Measurements from ENCODE around the gene MFF.

The MFF gene, protein sequence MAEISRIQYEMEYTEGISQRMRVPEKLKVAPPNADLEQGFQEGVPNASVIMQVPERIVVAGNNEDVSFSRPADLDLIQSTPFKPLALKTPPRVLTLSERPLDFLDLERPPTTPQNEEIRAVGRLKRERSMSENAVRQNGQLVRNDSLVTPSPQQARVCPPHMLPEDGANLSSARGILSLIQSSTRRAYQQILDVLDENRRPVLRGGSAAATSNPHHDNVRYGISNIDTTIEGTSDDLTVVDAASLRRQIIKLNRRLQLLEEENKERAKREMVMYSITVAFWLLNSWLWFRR

DNA sequence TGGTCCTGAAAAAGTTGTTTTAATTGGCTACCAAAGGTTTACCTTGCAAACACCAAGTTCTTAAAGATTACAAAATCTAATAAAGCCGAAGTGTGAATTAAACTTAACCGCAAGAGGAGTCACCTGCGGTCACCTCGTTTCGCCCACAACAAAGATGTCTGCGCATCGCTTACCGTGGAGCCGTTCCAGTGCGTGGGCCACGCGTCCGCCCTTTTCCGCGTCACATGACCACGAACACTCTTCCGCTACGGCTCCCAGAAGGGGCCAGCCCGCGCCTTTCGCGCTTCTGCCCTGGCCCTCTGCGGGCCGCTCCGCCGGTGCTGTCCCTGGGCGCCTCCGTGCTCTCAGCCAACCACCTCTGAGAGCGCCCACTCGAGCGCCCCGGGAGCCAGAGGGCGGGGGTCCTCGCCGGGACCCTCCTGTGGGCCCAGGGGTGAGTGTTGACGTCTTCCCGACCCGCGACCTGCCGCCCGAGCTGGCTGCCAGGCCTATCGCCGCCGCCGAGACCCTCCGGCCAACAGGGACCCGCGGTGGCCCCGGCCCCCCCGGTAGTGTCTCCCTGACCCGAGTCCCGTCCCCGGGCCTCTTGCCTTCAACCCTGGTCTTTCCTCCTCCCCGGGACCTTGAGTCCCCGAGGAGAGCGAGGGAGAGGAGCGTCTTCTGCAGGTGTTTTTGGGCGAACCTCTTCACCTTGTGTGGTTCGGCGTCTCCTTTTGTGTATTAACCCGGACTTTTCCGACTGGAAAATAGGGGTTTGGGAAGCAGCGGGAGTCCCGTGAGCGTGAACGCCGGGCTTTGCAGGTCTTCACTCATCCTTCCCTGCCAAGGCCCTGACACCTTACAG is at the start of gene MFF:
TSS of gene MFF (plus strand) at position 257 of the 844 bp plus-strand sequence. CDS start 5,415 bp downstream, outside the sequence.
- peak; percentile 93 for DNase-seq (ENCODE audit: low spot score)

DNA sequence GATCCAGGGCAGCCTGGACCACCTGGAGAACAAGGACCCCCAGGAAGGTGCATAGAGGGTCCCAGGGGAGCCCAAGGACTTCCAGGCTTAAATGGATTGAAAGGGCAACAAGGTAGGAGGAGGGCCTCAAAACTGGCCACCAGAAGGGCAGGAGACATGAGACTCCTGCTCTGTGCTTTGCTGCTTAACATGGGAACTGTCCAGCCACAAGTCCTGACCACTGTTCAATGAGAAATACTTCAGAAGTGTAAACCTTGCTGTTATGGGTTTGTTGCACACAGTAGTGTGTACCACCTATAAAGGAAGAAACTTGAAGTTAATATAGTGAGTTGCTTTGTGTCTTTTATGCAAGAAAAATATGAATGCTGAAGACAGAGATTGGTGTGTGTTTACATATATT is 44.2 kb upstream of the MFF start:
- DNase-seq (ENCODE audit: low spot score), result no peak

DNA sequence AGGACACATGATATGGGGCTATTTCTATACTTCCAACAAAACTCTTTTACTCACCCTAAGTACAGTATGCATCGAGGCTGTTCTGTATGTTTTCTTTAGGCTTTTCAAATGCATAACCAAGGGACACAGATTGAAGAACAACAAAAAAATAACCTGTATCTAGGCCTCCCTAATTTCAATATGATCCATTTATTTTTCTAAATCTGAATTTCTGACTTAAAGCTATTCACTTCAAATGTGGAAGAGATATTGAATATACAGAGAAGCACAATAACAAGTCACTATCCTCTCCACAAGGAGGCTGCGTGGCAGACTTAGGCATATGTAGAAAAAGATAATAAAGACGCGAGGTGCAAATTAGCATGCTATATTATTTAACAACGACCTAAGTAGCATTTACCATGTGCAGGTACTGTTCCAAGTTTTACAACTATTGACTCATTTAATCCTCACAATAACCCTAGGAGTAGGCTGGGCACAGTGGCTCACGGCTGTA is 39.3 kb upstream of the MFF start:
- no peak for DNase-seq (ENCODE audit: low spot score)

DNA sequence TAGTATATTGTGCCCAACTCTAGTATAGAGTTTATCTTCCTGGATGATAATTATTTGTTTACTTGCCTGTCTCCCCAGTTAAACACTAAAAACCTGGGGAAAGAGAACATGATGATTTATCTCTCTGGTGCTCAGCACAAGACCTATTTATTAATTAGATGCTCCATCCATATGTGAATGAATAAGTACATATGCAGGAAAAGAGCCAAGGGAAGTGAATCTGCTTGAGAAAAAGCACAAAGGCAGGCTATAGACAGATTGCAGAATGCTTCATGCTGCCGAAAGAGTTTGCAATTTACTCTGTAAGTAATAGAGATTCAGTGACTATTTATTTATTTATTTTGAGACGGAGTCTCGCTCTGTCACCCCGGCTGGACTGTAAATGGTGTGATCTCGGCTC is 37.3 kb upstream of the MFF start:
- DNase-seq (ENCODE audit: low spot score), result no peak

DNA sequence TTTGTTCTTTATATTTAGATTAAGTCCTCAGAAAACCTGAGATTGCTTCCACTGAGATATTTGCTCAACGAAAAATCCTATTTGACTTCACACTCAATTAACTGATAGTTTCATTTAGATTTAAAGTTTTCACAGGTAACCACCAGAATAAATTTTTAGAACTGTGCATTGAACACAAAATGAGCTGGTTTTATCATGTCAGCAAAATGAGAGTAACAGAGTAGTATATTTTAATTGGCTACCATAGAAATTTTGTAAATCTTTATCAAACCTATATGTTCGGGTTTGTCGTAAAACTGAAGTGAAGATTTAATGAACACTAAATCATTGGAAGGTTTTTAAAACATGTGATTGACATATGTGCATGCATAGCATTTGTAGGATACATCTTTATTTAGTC is 32.7 kb upstream of the MFF start:
- DNase-seq (ENCODE audit: low spot score), result no peak

DNA sequence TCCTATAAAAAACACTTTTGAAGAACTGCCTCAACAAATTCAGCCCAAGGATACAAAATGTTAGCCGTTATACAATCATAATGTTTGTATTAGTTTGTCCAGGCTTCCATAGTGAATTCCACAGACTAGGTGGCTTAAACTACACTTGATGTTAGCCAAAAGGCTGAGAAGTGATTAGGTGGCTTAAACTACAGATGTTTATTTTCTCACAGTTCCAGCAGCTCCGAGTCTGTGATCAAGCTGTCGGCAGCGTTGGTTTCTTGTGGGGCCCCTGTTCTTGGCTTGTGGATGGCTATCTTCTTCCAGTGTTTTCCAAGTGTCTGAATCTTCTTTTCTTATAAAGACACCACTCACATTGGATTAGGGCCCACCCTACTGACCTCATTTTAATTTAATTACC is 31.5 kb upstream of the MFF start:
- no peak for DNase-seq (ENCODE audit: low spot score)

DNA sequence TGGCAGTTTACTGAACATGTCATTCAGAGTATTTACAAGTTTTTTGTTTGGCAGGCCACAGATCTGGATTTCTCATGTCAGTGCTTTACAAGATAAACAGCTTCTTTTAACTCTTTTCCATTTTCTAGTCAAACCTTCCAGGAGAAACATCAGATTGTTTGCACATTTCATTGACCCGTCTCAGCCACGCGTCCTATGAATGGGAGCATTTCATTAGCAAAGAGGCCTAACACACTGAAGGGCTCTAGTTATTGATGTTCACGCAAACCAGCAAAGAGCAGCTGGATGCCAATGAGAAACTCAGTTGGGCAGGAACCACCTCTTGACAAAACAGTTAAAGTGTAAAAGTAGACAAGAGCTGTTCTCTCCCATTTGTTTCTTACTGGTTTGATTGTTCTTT is 29.2 kb upstream of the MFF start:
- no peak for DNase-seq (ENCODE audit: low spot score)

DNA sequence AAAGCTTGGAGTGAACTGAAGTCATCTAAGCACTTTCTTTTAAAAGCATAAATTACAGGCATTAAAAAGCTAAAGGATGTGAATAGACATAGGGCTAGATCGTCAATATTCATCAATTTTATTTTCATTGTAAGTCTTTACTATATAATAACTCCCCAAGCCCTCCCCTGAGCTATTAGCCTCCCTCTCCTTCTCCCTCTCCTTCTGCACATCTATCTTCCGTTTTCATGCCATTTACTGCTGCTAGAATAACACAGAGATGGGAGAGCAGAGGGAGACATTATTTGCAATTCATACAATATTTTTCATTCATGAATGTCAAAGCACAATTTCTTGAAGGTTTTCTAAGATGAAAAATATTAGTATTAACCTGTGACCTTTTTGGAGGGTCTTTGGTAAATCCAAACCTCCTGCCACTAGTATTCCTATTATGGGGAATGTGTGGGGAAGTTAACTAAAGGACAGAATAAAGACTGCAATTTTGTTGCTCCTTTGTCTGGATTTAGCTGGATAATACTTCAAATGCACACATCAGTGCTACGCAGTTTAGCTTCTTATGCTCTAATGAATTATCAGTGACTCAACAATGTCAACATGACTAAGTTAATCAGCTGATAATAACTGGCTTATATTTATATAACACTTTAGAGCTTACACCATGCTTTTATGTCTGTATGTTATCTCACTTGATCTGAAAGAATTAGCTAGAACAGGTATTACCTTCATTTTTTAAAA is 28.2 kb upstream of the MFF start:
- DNase-seq (ENCODE audit: low spot score), result no peak

DNA sequence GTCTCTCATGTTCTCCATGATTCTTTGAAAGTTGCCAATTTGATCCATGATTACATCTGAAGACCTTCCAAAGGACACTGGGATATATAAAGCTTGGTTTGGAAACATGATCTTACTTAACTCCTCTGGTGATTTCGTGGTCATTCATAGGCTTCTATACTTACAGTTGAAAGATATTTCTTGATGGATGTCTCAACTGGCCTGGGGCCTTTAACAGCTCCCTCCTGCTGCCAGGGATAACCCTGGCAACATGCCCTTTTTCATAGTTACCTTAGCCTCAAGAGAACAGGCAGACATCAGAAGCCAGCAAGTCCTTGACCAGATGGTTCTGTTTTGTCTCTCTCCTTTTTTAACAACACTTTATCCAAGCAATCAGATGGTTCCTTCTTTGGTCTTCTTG is 23.5 kb upstream of the MFF start:
- DNase-seq (ENCODE audit: low spot score), result no peak

DNA sequence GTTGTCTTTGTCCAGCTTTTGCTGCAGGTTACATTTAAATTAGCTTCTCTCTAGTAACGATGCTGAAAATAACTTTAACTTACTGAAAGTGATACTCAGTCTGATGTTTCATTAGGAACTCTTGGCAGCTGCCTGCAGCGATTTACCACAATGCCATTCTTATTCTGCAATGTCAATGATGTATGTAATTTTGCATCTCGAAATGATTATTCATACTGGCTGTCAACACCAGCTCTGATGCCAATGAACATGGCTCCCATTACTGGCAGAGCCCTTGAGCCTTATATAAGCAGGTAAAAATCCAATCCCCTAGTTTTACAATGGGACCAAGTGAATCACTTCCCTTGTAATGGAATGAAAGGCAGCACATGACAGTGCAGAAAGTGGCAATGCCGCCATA is 16.3 kb upstream of the MFF start:
- no peak for DNase-seq (ENCODE audit: low spot score)

DNA sequence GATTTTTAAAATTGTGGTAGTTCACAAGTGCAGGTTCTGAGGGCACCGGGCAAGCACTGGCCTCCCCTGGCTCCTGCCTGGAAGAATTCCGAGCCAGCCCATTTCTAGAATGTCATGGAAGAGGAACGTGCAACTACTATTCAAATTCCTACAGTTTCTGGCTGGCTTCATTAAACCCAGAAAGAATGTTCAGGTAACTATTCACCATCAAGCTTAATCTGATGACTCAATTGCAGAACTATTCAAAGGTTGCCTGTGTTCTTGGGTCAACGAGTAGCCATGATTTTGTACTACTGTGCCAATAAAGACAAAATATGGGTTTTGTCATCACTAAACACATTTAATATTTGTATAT is 14.3 kb upstream of the MFF start:
- DNase-seq (ENCODE audit: low spot score), result no peak

DNA sequence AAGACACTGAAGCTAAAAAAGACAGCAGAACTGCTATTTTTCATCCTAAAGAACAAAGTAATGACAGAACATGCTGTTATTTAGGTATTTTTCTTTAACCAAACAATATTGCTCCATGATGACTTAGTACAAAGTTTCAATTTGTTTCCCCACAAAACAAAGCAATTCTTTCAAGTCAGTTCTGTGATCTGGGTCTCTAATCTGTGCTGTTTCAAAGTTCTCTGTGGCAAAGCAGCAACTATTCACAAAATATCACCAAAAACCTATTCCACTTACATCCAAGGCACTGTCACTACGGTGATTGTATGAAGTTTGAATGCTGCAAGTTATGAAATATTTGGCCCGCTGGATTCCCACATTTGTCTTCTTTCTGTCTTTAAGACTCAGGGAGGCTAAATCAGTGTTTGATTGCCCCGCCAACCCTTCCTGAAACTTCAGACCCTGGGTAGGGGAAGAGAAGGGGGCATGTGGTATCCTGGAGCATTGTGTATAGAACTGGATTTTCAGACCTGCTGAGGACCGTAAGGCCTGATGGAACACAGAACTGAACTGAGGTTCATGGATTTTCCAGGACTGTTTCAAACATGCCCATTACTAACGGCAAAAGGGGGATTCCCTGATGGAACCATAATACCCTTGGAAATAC is 13.1 kb upstream of the MFF start:
- DNase-seq (ENCODE audit: low spot score), result no peak

DNA sequence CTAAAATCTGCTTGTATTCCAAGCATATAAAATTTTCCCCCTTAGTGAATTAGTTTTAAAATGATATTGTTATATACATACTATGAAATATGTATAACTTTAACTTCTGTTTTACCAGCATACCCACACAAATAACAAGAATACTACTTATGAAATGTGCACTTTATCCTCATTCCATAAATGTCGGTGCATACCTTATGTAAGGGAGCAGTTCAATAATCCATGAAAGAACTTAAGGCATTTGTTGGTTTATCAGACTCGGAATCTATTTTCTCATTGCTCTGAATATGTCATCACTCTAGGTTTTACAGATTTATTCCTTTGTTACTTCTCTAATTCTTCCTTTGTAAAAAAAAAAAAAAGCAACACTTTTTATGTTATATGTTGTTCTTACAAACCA is 12.5 kb upstream of the MFF start:
- DNase-seq (ENCODE audit: low spot score), result no peak

DNA sequence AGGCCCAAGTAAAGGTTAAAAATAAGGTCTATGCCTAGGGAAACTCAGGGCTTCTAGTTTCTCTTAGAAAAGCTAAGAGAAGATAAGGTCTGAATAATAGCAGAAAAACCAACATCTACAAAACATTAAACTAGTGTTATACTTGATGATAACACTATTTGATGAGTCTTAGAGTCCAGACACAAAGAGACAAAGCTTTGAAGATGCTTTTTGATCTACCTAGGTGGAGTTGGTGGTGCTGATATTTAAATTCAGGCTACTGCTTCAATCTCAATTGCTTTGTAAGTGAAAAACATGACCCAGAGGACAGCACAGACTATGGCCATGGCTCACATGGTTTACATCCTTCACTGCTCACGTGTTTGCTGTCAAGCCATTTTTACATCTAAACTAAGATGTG is 11.7 kb upstream of the MFF start:
- no peak for DNase-seq (ENCODE audit: low spot score)

DNA sequence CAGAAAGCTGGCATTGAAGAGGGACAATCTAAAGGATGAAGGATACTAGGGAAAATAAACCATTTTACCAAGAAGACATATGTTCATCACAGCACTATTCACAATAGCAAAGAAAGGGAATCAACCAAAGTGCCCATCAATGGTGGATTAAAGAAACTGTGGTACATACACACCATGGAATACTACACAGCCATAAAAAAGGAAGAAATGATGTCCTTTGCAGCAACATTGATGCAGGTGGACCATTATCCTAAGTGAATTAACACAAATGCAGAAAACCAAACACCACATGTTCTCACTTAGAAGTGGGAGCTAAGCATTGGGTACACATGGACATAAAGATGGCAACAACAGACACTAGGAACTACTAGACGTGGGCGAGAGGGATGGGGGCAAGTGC is 7.2 kb upstream of the MFF start:
- no peak for DNase-seq (ENCODE audit: low spot score)

DNA sequence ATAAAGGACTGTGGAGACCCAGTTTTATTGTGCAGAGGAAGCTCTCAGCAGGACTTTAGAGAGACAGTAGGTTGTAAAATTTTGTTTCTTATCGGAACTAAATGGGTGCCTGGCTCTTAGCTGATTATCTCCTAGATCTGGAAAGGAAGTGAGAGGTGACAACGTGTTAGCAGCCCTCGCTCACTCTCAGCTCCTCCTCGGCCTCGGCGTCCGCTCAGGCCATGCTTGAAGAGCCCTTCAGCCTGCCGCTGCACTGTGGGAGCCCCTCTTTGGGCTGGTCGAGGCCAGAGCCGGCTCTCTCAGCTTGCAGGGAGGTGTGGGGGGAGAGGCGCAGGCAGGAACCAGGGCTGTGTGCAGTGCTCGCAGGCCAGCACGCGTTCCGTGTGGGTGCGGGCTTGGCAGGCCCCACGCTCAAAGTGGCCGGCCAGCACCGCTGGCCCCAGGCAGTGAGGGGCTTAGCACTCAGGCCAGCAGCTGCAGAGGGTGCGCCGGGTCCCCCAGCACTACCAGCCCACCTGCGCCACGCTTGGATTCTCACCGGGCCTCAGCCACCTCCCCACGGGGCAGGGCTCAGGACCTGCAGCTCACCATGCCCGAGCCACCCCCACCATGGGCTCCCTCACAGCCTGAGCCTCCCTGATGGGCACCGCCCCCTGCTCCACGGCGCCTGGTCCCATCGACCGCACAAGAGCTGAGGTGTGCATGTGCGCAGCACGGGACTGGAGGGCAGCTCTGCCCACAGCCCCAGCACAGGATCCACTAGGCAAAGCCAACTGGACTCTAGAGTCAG is 4.6 kb upstream of the MFF start:
- no peak for DNase-seq (ENCODE audit: low spot score)

DNA sequence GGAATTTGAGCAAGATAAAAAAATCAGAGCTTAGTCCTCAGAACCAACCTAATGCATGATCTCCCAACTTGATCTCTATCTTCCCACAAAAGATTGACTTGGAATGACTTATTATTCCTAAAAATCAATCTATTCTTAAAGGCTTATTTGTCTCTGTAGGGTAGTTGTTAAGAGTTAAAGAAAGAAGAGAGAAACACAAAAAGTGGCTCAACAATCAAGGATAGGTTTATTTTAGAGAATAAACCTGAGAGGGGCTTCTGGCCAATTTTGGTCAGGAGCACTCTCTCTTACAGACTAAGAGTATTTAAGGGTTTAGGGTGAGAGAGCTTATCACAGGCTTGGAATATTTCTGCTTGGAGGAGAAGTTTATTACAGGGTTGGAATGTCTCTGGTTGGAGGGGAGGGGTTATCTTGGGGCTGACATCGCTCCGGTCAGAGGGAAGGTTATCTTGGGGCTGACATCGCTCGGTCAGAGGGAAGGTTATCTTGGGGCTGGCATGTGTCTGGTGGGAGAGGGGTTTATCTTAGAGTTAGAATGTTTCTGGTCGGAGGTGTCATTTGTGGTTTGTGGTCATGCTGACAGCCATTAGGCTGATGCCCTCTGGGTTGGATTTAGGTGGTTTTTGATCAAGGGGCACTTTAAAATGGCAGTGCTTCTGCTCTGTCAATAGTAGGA is 2.4 kb upstream of the MFF start:
- DNase-seq (ENCODE audit: low spot score), result no peak

DNA sequence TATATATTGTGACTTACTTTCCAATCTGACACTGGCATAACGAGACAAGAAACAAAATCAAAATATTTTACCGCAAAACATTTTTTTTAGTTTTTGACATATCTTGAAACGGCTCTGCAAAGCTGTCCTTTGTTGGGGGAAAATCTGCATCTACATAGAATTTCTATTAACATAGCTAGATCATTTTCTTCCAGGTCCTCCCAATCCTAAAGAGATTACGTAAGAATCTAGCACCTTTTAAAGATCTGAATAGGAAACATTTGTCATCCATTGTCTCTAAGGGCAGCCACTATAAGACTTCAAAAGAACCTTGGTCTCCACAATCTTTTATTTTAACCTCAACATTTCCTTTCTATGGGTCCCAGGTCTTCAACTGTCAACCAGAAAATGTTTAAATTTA is 1.2 kb upstream of the MFF start:
- no peak for DNase-seq (ENCODE audit: low spot score)

DNA sequence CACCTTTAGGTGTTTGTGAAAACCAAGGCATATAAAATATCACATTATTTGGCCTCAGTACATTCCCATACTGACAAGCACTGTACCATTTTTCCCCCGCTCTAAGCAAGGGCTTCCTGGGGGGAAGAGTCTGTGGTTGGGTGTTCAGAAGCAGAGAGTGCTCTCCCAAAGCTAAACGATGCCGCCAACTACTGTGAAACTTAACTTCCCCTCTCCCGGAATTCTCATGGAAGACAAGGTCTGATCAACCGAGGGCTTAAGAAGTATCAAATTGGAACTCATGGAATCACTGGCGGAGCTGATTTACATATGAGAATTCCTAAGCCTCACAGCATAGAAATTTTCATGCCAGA is 433 bp upstream of the MFF start:
- DNase-seq (ENCODE audit: low spot score), result peak; percentile 19

DNA sequence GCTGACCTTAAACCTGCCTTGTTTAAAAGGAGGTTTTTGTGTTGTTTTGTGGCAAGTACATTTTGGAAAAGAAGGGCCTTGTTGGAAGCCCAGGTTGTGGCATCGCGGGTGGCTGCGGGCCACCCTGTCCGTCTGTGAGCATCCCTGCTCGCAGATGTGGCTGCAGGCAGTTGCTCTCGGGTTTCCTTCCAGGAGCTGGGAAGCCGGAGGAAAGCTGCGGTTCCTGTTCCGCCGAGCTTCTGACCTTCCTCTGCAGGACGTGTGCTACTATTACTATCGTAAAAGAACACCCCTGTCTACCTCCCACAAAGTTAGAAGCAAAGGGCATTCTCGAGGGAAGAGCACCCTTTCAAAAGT is 766 bp downstream of the MFF start:
- DNase-seq (ENCODE audit: low spot score), result peak; percentile 13

DNA sequence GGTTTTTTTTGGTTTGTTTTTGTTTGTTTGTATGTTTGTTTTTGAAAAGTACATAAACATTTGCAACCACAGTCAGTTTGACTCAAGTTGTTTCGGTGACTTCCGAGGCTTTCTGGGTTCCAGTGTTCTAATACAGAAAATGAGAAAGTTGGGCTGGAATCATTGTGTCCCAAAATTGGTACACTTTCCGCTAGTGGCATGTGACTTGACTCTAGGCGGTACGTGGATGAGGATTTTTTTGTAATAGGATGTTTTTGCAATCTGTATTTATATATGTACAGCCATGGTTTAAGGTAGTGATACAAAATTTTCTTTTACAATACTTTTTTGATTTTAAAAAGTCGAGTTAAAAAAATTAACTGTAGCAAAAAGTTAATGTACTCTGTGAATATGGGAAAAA is 1.7 kb downstream of the MFF start:
- DNase-seq (ENCODE audit: low spot score), result no peak
